ENCODE results near the gene CTNNA3. TPM values are rescaled to one million over a fixed set of nuclear protein-coding genes. Genes with fewer than 3 reads are reported as not detected.
"Not testable (repeated sequence)": the region's sequence is repeated elsewhere in the genome, so short reads cannot be mapped to it uniquely, and the experiment has no call there.

The CTNNA3 gene
- total RNA-seq, 1 donor from 2014 or later: 0.30 TPM

DNA sequence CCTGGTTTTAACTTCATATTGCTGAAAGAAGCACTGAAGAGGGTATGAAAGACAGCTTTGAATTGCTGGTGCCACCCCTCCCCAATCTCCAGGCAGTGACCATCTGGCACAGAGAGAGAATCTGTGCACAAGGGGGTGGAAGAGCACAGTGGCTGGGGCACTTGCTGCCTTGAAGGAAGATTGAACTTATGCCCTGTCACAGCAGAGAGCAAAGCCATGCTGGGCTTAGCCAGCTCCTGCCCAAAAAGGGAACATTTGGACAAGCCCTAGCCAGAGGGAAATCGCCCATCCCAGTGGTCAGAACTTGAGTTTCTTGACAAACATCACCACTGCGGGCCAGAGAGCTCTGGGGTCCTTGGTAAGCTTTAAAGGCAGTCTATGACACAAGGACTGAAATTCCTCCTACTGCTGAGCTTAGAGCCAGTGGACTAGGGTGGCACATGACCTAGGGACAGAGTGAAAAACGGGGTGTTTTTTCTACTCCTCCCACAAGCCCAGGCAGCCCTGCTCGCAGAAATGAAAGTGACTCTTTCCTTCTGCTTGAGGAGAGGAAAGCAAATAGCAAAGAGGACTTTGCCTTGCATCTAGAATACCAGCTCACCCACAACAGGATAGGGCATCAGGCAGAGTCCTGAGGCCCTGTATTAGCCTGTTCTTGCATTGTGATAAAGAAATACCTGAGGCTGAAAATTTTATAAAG, 257.2 kb downstream of the CTNNA3 start:
- no peaks in the 10 kb centered on the region for H3K36me3 Mint-ChIP-seq (ENCODE audit: unreplicated experiment)
- H3K27me3 Mint-ChIP-seq (ENCODE audit: unreplicated experiment): no peaks in the 10 kb centered on the region
- H3K9me3 Mint-ChIP-seq (ENCODE audit: unreplicated experiment): peaks cover 15% of the 10 kb centered on the region
- DNase-seq (ENCODE audit: extremely low spot score, unreplicated experiment): no peak
- H3K27ac Mint-ChIP-seq (ENCODE audit: unreplicated experiment): no peak overlapping the region
- H3K4me1 Mint-ChIP-seq (ENCODE audit: unreplicated experiment): no peaks in the 10 kb centered on the region
- TF ChIP-seq, protein P1, sequence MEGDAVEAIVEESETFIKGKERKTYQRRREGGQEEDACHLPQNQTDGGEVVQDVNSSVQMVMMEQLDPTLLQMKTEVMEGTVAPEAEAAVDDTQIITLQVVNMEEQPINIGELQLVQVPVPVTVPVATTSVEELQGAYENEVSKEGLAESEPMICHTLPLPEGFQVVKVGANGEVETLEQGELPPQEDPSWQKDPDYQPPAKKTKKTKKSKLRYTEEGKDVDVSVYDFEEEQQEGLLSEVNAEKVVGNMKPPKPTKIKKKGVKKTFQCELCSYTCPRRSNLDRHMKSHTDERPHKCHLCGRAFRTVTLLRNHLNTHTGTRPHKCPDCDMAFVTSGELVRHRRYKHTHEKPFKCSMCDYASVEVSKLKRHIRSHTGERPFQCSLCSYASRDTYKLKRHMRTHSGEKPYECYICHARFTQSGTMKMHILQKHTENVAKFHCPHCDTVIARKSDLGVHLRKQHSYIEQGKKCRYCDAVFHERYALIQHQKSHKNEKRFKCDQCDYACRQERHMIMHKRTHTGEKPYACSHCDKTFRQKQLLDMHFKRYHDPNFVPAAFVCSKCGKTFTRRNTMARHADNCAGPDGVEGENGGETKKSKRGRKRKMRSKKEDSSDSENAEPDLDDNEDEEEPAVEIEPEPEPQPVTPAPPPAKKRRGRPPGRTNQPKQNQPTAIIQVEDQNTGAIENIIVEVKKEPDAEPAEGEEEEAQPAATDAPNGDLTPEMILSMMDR (IDR thresholded peaks at IDR 0.05): no peak
- H3K4me3 Mint-ChIP-seq (ENCODE audit: unreplicated experiment): no peak overlapping the region

DNA sequence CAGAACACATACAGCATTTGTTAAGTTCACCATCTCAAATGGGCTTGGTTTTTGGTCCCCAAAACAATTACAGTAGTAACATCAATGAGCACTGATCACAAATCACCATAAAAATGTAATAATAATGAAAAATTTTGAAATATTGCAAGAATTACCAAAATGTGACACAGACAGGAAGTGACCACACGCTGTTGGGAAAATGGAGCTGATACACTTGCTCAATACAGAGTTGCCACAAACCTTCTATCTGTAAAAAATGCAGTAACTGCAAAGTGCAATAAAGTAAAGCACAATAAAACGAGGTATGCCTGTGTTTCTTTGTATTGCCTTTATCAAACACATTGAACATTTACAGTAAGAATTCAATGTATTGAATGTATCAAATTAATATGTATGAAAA, 262.7 kb downstream of the CTNNA3 start:
- Mint-ChIP-seq H3K4me1 (ENCODE audit: unreplicated experiment) (no peaks in the 10 kb centered on the region), H3K4me3 (ENCODE audit: unreplicated experiment) (no peak overlapping the region), H3K9me3 (ENCODE audit: unreplicated experiment) (no peaks in the 10 kb centered on the region), H3K27me3 (ENCODE audit: unreplicated experiment) (no peaks in the 10 kb centered on the region), H3K36me3 (ENCODE audit: unreplicated experiment) (no peaks in the 10 kb centered on the region), H3K27ac (ENCODE audit: unreplicated experiment) (no peak overlapping the region)
- TF ChIP-seq, protein P1 (IDR thresholded peaks at IDR 0.05): no peak
- DNase-seq (ENCODE audit: extremely low spot score, unreplicated experiment): no peak

DNA sequence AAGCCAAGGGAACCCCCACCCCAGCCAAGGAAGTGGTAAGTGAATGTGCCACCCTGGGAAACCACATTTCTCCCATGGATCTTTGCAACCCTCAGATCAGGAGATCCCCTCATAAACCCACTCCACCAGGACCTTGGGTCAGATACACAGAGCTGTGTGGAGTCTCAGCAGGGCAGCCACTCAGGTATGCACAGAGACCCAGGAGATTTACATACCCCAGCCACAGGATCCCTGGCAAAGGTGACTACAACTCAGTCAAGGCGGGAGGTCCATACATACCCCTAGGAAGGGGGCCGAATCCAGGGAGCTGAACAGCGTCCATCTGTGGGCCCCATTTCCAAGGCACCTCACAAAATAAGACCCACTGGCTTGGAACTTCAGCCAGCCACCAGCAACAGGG, 293.4 kb downstream of the CTNNA3 start:
- Mint-ChIP-seq H3K9me3 (ENCODE audit: unreplicated experiment) (no peaks in the 10 kb centered on the region), H3K27me3 (ENCODE audit: unreplicated experiment) (peaks cover 23% of the 10 kb centered on the region), H3K4me3 (ENCODE audit: unreplicated experiment) (no peak overlapping the region), H3K27ac (ENCODE audit: unreplicated experiment) (no peak overlapping the region), H3K36me3 (ENCODE audit: unreplicated experiment) (no peaks in the 10 kb centered on the region), H3K4me1 (ENCODE audit: unreplicated experiment) (no peaks in the 10 kb centered on the region)
- TF ChIP-seq, protein P1 (IDR thresholded peaks at IDR 0.05): no peak
- no peak for DNase-seq (ENCODE audit: extremely low spot score, unreplicated experiment)

- H3K4me1 Mint-ChIP-seq (ENCODE audit: unreplicated experiment): no peaks in the 10 kb centered on the region
- no peak for DNase-seq (ENCODE audit: extremely low spot score, unreplicated experiment)
- H3K9me3 Mint-ChIP-seq (ENCODE audit: unreplicated experiment): no peaks in the 10 kb centered on the region
- H3K4me3 Mint-ChIP-seq (ENCODE audit: unreplicated experiment): no peak overlapping the region
- H3K36me3 Mint-ChIP-seq (ENCODE audit: unreplicated experiment): no peaks in the 10 kb centered on the region
- TF ChIP-seq, protein P1 (IDR thresholded peaks at IDR 0.05): no peak
- peaks cover 26% of the 10 kb centered on the region for H3K27me3 Mint-ChIP-seq (ENCODE audit: unreplicated experiment)
- no peak overlapping the region for H3K27ac Mint-ChIP-seq (ENCODE audit: unreplicated experiment)
Measured at GRCh38 chr10:67401711-67402110, 294.3 kb downstream of the CTNNA3 start.

- H3K36me3 Mint-ChIP-seq (ENCODE audit: unreplicated experiment); H3K9me3 Mint-ChIP-seq (ENCODE audit: unreplicated experiment); DNase-seq (ENCODE audit: extremely low spot score, unreplicated experiment); H3K4me1 Mint-ChIP-seq (ENCODE audit: unreplicated experiment); H3K27me3 Mint-ChIP-seq (ENCODE audit: unreplicated experiment); H3K27ac Mint-ChIP-seq (ENCODE audit: unreplicated experiment): not testable (repeated sequence)
- H3K4me3 Mint-ChIP-seq (ENCODE audit: unreplicated experiment): peak overlapping the region; percentile 55
Measured at GRCh38 chr10:67386841-67387533, 309.0 kb downstream of the CTNNA3 start.
